SIG-M5 (cell line): Measurements from ENCODE around the gene SLC28A3.

Experiments used
- DNase-seq: peaks from one replicate; lab custom pipeline; 2025; lab: John Stamatoyannopoulos, UW

SLC28A3 gene

DNA sequence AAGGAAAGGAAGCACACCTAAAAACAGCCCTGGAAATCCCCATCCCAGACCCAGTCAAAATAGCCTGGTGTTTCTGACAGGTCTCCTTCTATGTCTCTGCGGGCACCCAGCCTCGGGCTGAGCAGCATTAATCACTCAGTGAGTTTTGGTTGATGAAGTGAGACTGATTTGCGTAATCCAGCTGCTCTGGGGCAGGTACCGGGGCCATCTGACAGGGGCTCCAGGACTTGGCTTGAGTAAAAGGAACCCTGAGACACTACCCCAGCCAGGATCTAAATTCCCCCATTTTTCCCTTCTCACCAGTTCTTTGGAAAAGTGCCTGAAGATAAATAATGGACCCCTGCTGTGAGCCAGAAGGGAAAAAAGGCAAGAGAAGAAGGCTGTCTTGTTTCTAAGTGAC, 596 bp downstream of the SLC28A3 start:
- no peak for DNase-seq

DNA sequence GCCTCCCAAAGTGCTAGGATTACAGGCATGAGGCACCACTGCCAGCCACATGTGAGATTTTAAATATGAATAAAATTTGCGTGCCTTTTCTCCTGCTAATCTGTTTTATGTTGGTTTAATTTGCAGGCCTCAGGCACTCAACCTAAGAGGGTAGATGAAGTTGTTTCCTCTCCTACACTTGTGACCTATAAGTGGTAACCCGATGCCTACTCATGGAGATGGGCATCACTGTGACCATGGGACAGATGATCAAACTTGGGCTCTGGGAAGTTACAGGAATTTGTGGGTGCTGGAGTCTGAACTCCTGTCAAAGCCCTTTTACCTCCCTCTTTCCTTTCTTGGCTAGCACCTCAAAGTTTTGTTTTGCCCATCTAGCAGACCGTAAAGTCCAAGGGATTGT, 1.1 kb downstream of the SLC28A3 start:
- no peak for DNase-seq

DNA sequence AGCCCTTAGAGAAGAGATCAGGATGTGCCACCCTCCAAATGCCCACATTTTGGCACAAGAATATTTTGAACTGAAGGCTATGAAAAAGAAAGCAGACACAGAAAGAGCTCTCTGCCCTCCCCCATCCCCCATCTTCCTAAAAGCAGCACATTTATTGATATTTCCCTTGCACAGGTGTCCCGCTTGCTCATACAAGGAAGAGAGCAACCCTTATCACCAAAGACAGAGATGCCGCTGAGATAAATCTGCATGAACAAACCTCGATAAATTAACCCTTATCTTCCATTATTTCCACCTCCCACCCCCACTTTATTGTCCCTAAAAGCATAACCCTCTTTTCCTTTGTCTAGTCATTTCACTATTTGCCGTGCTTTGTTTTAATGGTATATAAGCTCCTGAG, 1.8 kb downstream of the SLC28A3 start:
- no peak for DNase-seq

DNA sequence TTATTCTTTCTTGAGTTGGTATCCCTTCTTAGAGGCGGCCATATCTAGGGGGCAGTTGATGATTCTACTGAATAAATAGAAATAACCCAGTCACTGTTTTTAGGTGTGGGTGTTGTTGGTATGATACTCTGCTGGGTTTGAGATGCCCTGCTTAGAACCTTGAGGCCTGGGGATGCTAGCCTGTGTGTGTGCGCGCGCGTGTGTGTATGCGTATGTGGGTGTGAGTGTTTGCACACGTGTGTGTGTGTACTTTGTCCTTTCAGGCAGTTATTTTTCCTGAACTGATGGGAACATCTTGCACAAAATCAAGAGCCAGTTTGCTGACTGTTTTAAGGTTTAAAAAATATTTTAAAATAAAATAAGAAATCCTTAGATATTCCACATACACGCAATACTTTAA, 3.3 kb downstream of the SLC28A3 start:
- DNase-seq = no peak

DNA sequence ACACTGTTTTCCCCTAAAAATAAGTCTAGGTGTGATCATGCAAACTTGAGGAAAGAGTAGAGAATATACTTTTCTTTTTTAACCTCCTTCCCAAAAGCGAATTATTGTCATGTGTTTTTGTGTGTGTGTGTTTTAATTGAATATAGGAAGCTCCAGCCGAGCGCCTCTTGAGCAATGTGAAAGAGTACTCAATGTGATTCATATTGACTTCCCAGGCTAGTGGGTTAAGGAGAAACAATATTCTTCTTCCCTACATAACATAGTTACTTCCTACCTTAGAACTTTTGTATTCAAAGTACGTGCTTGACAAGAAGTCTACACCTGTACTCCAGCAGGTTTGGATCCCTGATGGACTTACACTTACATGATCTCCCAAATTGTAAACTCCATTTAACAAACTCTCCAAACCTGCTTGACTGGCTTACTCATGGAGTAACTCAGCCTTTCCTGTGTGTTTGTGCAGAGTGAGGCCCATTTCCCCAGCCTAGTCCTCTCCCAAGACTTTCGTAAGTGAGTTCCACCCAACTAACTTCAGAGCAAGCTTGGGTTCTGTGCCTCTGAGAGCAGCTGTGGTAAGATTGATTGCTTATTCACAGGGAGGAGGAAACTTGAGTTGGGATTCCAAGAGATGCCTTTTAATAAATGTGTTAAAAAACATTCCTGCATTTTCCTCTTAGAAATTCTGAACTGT, 9.3 kb downstream of the SLC28A3 start:
- no peak for DNase-seq

DNA sequence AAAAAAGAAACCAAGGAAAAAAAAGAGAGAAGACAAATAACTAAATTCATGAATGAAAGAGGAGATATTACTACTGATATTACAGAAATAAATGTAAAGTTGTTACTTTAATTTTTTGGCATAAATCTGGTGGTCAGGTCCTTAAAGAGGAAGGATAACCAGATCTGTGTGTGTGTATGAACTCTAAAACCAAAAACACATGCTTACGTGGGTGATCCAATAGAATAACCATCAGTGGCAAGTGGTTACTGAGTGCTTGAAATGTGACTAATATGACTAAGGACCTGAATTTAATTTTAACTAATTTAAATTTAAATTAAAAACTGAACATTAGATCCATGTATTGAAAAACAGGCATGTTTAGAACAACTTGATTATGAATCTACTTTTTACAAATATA, 10.3 kb downstream of the SLC28A3 start:
- no peak for DNase-seq

DNA sequence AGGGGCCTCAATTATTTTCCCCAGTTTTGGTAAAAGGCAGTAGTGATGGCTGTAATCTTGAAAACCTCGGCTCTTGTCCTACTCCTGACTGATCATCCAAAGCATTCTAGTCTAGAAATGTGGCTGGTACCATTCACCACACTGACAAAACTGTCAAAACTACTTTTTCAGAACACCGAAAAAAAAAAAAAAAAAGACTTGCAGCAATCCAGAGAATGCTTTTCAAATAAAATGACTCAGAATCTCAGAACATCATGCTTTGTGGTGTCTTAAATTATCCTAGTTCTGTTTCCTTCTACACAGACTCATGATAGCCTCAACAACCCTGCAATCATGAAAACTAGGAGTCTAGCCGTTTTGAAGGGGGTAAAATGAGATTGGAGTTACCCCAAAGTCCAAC, 13.4 kb downstream of the SLC28A3 start:
- DNase-seq = no peak

DNA sequence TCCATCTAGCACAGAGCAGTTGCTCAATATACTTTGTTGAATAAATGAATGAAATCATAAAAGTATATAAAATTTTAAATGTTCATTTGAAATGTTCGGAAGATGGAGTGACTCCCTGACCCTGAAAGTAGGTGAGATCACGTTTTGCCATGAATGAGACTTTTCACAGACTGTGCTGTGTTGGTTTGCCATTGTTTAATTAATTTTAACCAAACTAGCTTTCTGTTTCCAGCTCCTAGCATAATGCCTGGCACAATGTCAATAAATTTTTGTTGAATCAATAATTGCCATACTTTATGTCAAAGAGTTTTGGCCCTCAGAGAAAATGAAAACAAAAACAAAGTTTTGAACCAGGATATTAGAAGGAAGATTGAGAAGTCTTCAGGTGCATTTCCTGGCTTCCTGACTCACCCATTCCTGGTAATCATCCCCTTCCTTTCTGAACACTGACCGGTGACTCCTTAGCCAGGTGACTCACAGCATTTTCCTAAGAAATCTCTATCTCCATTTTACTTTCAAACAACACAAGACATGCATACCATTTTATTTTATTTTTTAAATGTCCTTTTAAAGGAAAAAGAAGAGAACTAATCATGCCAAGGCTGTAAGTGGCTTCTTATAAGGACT, 15.1 kb downstream of the SLC28A3 start:
- no peak for DNase-seq

DNA sequence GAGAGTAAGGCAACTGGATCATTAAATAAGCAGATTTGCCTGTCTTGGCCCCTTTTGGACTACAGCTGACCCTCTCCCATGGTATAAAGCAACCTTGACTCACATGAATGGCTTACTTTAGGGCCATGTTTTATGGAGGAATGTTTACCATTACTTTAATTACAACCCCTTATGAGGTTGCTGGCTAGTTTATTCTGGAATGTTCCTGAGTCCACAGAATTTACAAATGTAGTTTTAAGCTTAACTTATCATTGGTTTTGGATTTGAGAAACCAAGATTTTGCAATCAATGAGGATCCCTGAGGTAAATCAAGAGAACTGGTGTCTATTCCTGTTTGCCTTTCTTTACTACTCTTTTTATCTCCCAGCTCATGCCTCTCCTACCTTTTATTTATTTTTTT, 15.7 kb downstream of the SLC28A3 start:
- no peak for DNase-seq

DNA sequence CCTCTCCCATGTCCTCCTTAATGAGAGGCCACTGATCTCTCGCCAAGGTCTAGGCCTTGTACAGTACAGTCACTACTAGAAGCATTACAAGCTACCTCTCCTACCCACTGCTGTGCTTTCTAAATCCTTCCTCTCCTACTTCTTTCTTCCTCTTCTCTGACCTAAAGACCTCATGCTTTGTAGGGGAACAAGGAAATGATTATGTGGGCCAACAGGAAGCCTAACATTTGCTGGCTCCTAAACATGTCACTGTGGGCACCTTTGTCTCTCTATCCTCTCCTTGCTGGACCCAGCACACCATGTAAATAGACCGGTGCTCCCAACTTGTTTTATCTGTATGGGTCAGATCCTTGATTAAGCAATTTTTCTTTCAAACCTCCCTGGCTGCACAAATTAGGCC, 16.7 kb downstream of the SLC28A3 start:
- no peak for DNase-seq

DNA sequence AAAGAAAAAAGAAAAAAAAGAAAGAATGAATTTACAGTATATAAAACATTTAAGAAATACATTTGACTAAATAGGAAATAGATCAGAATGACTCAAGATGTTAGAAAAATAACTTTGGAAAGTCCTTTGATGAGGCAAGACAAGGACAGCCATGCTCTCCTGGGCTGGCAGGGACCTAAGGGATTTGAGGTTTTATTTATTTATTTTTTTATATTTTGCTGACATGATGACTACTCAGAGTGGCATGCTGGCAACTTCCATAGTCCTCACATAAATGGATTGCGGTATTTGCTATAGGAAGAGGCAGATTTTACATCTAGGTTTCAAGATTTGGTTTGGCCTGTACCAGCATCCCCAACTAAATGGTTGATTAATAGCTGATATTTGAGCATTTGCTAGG, 17.7 kb downstream of the SLC28A3 start:
- no peak for DNase-seq

DNA sequence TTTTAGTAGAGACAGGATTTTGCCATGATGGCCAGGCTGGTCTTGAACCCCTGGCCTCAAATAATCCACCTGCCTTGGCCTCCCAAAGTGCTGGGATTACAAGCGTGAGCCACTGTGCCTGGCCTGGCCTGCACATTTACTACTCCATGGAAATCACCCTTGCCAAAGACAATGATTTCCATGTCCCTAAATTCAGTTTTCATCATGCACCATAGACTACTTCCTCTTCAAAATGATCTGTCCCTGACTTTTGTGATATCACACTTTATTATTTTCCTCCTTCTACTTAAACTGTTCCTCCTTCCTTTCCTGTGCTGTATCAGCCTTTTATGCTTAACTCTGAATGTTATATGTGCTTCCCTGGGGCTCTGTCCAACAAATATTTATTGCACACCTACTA, 20.3 kb downstream of the SLC28A3 start:
- DNase-seq = no peak

DNA sequence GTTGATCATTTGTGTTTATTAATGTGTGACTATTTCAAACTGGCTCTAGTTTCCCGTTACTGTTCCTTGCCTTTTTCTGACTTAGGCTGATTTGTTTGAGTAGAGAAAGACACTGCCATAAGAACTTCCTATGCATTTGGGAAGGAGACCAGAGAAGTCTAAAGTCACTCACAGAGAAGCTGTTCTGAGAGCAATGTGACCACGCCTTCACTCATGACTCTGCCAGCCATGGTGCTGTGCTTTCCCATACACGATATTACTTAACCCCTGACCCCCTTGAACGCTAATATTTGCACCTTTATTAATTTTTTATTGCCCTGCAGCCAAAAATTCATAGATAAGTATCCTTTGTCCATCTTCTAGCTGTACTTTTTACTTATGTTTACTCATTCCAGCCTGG, 20.9 kb downstream of the SLC28A3 start:
- no peak for DNase-seq

DNA sequence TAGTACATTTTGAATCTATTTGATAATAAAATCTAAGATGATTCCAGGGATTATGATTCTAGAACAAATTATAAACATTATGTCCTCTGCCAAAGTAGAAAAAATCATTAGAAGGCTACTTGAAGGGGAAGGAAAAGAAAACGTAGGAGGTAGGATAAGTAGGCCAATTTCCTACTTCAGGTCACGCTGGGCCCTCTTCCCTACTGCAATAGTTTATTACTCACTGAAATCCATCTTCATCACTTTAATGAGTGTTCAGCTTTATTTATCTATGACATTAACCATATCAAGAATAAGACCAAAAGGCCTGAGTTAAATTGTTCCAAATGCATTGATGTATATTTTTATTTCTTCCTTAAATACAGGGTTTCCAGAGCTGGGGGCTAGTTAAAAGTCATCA, 21.6 kb downstream of the SLC28A3 start:
- DNase-seq = no peak

DNA sequence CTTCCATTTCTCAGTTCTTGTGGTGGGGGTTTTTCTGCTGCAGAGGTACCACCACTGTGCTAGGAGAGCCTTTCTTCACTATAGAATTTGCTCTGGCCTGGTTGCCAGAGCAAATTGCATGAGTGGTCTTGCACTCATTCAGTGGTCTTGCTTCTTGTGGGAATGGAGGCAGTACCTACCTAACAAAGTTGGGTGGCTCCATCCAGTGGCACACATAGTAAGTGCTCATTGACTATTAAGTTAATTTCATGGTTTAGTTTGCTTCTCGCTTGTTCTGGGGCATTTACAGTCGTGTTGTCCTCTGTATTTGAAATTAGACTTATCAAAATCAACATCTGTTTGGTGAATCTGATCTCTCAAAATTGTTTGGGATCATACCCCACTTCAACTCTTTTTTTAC, 23.0 kb downstream of the SLC28A3 start:
- no peak for DNase-seq

DNA sequence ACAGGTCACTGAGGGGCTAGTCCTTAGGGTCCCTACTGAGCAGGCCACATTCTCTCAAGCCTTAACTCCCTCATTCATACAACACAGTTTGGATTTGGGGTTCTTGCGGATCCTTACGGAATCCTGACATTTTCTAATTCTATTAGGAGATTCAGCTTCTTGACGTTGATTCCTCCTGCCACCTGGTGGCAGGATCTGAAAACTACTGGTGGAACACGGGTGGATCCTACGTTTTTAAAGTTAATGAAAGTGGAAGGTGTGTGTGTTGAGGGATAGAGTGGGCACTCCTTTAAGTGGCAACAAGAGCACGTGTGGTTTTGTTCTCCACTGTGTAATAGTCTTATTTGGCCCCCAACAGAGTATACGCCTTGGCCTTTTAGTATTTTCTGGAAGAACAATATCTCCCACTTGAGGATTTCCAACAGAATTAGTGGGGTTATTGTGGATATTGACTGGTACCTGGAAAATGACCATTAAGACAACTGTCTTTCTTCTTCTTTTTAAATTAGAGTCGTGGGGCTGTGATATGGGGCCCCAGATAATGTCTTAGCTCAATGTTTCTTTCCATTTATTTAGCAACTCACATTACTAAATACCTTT, 25.2 kb downstream of the SLC28A3 start:
- DNase-seq = no peak

DNA sequence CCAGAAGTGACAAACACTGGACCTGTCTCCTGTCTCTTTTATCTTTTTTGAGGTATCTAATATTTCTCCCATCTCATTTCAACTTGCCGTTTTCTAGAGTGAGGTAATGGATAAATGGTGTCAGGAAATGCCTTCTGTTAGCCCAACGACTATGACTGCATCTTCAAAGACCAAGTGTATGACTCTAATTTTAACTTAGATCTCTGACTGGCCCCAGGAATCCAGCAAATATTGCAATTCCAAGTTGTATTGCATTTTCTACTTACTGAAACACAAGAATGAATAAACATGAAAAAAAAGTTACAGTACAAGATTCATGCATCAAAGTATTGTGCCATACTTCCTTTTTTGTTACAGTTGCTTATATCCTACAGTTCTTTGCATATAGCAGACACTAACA, 26.3 kb downstream of the SLC28A3 start:
- no peak for DNase-seq

DNA sequence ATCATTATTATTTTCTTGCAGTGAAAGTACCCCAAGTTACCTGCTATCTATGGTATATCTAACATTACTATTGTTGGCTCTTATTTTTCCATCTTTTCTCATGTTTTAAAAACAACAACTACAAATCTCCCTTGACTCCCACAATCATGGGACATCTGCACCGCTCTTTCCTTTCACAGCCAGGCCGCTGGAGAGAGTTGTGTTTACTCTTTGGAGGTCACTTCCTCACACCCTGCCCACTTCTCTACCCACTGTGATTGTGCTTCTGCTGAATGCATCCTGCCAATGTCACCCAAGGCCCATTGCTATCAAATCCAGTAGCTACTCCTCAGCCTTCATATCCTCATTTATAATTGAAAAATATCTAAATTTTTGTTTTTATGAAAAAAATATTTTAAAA, 29.7 kb downstream of the SLC28A3 start:
- DNase-seq = no peak

DNA sequence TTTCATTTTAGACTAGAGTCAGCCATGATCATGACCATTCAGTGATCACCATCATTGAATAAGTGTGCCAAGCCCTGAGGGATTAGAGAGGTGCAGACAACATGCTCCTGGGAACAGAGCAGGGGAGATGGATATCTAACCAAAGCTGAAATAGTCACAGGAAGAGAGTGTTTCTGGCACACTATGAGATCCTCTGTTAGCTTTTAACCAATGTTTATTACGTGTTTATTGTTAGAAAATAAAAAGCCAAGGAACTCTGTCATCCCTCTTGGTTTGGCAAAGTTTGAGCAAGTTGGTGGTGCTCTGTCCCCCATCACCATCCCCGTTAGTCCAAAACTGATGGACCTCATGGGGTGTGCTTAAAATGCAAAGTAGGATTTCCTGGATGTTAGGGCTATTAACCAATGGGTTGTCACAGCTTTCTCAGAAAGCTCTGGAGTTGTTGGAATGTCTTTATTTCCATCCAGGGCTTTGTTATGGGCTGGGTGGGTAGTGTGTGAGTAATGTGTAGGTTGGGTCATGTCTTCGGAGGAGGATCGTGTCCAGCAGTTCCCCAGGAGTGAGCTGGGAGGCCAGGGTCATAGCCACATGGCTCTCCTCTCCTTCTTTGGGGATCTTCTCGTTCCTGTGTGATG, 34.9 kb downstream of the SLC28A3 start:
- no peak for DNase-seq

DNA sequence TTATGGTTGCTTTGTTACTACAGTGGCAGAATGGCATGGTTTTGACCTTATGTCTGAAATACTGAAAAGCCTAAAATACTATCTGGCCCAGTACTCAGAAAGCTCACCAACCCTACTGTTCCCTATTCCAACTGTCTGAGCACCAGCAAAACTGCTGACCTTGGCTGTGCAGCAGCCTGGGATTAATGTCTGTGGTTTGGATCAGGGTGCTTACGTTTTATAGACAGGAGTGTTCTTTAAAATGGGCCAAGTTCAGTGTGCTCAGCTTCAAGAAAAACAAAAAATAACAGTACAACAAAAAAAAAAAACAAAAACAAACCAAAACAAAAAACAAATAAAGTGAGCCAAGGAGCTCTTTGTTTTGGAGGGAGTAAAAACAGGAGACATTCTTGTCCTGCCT, 36.4 kb downstream of the SLC28A3 start:
- DNase-seq = no peak

DNA sequence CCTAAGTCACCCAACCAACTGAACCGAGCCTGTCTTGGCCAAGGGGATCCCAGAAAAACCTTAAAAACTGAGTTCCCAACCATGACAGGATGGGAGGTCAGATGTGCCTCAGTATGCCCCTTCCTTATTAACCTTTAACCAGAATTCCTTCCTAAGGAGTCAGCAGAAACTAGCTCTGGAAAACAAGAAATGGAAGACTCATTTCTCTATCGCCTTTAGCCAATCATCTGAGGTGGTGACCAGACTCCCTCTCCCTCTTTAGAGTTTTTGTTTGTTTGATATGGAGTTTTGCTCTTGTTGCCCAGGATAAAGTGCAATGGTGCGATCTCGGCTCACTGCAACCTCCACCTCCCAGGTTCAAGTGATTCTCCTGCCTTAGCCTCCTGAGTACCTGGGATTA, 37.5 kb downstream of the SLC28A3 start:
- DNase-seq = no peak

DNA sequence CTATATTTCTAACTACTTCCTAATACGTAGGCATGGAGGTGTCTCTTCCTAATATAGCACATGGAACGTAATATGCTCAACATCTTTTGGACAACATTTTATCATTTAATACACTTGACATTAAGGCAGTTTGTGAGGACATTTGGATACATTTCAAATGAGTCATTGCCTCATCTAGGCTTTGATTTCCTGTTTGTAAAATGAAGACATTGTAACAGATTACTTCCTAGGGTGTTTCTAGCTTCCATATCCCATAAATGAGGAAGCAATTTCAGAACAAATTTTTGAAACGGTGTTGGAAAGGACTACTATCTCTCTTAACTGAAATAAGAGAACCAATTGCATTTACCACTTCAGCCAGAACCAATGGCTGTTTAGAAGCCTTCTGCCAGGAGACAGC, 38.7 kb downstream of the SLC28A3 start:
- DNase-seq = no peak

DNA sequence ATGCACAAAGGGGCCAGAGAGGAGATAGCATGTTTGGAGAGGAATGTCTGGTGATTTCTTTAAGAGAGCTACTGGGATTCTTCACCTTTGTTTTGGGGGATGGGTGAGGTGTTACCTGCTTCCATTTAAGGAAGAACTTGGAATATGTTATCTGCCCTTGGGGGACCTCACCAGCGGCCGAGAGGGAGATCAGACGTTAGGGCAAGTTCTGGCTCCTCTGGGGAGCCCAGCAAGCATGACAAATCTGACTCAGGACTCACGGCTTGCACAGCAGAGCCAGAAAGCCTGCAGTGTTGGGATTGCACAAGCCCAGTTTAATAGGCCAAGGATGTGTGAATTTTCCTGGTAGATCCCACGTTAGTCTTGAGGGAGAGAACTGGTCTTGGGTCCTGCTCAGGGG, 40.3 kb downstream of the SLC28A3 start:
- no peak for DNase-seq
